ENCODE measurements around the gene CASS4.
"Not testable (repeated sequence)": the region's sequence is repeated elsewhere in the genome, so short reads cannot be mapped to it uniquely, and the experiment has no call there.

CASS4 gene

DNA sequence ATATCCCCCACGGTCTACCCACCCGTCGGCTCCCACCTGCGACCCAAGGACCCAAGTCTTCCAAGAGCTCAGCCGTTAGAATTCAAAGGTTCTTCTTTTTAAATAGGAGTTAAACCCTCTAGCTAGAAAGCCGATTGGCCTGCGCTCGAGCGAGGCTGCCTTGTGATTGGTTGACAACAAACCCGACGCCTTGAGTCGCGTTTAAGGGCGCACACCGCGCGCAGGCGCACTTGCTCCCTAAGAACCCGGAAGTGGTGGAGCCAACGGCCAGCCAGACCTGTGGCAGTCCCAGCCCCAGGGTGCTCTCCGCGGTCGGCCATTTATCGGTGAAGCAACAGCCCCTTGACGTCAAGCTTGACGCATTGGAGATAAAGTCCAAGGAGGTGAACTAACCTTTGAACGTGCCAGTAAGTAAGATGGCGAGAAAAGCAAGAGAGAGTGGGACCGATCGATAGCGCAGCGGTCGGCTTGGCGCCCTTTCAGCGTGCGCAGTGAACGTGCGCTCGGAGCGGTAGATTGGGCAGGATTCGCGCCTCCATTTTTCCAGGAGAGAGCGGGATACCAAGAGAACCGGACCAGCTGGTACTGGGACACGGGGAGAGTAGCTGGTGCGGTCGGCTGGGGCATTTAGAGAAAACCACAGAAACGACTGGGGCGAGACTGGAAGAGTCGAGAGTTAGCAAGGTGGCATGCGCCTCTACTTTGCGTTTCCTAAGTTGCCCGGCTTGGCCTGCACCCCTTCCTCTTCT, 19.8 kb upstream of the CASS4 start, which contains the start of the genes AURKA and CSTF1:
Gene AURKA (minus strand): TSS at position 84 of the 749 bp plus-strand sequence. CDS start 4,018 bp downstream, outside the sequence.
Gene CSTF1 (plus strand): TSS at position 514 of the 749 bp plus-strand sequence. CDS start 2,908 bp downstream, outside the sequence.
- H3K4me3 ChIP-seq (ENCODE audit: low read depth, low read length) = peak within 1 kb of the TSS; percentile 75
- TF ChIP-seq, protein P1, sequence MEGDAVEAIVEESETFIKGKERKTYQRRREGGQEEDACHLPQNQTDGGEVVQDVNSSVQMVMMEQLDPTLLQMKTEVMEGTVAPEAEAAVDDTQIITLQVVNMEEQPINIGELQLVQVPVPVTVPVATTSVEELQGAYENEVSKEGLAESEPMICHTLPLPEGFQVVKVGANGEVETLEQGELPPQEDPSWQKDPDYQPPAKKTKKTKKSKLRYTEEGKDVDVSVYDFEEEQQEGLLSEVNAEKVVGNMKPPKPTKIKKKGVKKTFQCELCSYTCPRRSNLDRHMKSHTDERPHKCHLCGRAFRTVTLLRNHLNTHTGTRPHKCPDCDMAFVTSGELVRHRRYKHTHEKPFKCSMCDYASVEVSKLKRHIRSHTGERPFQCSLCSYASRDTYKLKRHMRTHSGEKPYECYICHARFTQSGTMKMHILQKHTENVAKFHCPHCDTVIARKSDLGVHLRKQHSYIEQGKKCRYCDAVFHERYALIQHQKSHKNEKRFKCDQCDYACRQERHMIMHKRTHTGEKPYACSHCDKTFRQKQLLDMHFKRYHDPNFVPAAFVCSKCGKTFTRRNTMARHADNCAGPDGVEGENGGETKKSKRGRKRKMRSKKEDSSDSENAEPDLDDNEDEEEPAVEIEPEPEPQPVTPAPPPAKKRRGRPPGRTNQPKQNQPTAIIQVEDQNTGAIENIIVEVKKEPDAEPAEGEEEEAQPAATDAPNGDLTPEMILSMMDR (IDR thresholded peaks at IDR 0.05; ENCODE audit: borderline replicate concordance, insufficient read depth, low read depth, low read length) = no peak

DNA sequence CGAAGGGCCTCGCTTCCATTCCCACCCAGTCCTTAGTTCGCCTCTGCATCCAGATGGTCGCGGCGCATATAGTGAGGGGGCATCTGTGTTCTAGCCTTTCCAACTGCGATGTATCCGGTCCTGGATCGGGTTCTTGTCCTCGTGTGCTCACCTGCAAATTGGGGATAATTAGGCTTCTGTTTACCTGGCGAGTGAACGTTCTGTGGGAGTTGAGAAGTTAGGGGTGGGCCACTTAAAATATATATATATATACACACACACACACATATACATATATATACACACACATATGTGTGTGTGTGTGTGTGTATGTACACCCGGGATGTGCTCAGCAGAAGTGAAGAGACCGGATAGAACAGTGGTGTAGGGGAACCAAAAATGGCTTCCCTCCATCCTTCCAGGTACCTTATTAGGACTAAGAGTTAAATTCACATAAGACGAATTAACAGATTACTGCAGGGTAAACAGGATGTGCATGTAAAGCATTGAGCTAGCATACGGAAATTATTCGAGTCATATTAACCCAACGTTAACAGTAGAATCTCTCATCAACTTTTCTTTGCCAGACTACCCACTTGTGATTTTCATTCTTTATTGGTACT, 19.1 kb upstream of the CASS4 start:
- peak overlapping the region; percentile 75 for H3K4me3 ChIP-seq (ENCODE audit: low read depth, low read length)
- TF ChIP-seq, protein P1 (IDR thresholded peaks at IDR 0.05; ENCODE audit: borderline replicate concordance, insufficient read depth, low read depth, low read length) = no peak

DNA sequence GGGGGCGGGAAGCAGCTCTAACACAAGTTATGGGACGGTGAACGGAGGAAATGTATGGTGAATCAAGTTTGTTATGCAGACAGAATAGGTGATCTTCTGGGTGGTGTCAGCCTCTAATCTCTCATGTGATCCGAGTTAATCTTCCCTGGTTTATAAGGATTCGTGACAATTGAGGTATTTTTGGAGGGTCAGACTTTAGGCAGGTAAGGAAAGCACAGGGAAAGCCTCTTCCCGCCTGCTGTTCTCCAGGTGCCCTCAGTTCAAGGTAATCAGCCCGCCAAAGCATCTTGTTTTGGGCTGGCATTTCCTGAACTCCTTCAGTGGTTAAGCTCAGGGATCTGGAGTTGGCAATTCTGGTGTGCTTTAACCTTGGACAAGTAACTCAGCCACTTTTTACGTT, 18.4 kb upstream of the CASS4 start:
- peak overlapping the region; percentile 12 for H3K4me3 ChIP-seq (ENCODE audit: low read depth, low read length)
- TF ChIP-seq, protein P1 (IDR thresholded peaks at IDR 0.05; ENCODE audit: borderline replicate concordance, insufficient read depth, low read depth, low read length) = no peak

DNA sequence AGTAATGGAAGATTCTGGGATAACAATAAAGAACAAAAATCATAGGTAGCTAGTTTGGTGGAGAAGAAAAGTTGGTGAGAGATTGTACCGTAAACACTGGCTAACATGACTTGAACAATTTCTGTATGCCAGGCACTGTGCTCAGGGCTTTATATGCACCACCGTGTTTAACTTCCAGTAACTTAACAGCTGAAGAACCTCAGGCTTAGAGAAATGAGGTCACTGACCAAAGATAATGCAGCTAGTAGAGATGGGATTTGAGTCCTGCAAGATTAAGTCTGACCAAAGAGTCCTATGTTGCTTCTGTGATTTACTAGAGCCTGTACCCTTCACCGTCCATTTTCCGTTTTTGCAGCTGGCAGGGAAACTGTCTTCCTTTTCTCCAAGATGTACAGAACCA, 16.9 kb upstream of the CASS4 start:
- H3K4me3 ChIP-seq (ENCODE audit: low read depth, low read length) = no peak overlapping the region
- TF ChIP-seq, protein P1 (IDR thresholded peaks at IDR 0.05; ENCODE audit: borderline replicate concordance, insufficient read depth, low read depth, low read length) = no peak

DNA sequence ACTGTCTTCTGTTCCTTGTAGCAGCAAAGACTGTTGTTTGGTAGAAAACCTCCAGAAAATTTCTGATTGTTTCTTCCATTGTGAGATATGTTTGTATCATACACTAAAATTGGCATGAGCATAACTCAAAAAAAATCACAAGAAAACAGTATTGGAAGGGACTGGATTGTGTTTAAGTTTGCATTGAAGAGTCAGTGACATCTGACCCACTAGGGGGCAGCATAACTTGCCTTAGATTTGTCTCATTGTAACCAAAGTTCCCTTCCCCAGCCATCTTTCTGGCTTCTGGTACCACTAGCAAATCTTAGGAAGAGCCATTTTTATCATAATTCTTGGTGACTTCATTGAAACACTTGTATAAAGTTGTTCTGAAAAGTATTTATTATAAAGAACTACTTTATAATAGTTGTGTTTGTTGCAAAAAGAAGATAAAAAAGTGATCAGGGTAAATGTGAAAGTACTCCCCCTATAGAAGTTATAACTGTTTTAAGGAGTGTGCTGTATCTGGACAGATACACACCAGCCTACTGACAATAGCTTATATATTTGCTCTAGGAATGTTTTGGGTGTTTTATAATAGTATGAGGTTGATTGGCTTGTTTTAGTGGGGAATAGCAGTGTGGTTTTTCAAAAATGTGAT, 11.9 kb upstream of the CASS4 start:
- TF ChIP-seq, protein P1 (IDR thresholded peaks at IDR 0.05; ENCODE audit: borderline replicate concordance, insufficient read depth, low read depth, low read length) = peak; percentile 72
- H3K4me3 ChIP-seq (ENCODE audit: low read depth, low read length) = no peak overlapping the region

DNA sequence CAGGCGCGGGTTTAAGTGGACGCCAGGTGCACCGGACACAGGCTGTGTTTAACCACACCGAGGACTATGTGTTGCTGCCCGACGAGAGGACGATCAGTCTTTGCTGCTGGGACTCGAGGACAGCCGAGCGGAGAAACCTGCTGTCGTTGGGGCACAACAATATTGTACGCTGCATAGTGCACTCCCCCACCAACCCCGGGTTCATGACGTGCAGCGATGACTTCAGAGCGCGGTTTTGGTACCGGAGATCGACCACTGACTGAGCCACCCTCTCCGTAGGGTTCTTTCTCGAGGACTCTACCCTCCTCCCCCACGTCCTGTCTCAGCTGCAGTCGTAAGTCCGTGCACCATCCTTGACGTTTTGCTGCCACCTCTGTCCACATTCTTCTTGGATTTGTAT, 8.6 kb upstream of the CASS4 start:
- TF ChIP-seq, protein P1 (IDR thresholded peaks at IDR 0.05; ENCODE audit: borderline replicate concordance, insufficient read depth, low read depth, low read length) = no peak
- H3K4me3 ChIP-seq (ENCODE audit: low read depth, low read length) = no peak overlapping the region

DNA sequence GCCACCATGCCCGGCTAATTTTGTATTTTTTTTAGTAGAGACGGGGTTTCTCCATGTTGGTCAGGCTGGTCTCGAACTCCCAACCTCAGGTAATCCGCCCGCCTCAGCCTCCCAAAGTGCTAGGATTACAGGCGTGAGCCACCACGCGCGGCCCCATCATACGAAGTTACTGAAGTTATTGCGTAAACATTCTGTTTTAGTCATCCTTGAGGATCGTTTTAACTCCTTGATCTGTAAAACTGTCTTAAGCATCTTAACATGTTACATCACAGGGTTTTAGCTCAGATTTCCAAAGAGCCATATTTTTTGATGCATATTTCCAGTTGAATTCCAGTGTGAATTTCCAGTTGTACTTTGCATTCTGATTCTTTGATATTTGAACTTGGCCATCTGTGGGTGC, 6.7 kb upstream of the CASS4 start:
- not testable (repeated sequence) for H3K4me3 ChIP-seq (ENCODE audit: low read depth, low read length)
